ENCODE results near the gene MCUR1.

Gene MCUR1

DNA sequence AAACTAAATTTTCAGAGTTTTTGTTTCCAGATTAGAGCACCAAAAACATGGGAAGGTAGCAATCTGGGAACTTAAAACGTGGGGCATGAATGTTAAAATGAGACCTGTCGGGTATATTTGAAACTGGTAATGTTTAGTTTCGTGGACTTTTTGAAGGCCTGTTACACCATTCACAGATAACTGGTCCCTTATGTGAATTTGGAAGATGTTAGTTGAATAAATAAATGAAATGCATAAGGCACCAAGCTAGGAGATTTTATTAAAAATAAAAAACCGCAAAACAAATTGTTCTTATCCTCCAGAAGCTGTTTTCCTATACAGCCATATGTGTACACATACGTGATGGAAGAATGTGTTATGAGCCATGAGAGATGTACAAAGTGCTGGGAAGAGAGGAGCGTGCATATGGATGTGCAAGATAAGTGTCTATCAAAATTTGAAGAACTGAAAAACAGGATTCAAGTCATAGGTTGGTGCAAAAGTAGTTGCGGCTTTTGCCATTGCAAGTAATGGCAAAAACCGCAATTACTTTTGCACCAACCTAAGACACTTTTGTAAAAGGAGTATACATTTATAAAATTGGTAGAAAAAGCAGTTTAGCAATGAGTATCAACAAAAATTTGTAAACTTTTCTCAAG lies 700 bp upstream of the MCUR1 start:
- POLR2A ChIA-PET, result interaction anchor here (1.0 to 1.8 kb wide), 12 partner anchors 8 to 231 kb away, joined by 3 to 6 read pairs (median 4); partner anchors contain the start of gene NOL7
- no peak for TF ChIP-seq SUZ12 (IDR thresholded peaks at IDR 0.05)
- TF ChIP-seq ELF4 (IDR thresholded peaks at IDR 0.05), result peak; percentile 87
- no peak for TF ChIP-seq ZNF384 (IDR thresholded peaks at IDR 0.05)

GRCh38 chr6:13813621-13814175 lies 659 bp downstream of the MCUR1 start:
- TF ChIP-seq L3MBTL2 (conservative IDR thresholded peaks at IDR 0.05) (peak; percentile 67), LEF1 (IDR thresholded peaks at IDR 0.05; ENCODE audit: borderline replicate concordance) (0 out of 2 replicates have a peak, but pooled peaks have one; percentile 82), PKNOX1 (IDR thresholded peaks at IDR 0.05) (no peak), FOXM1 (IDR thresholded peaks at IDR 0.05; ENCODE audit: borderline replicate concordance) (0 out of 2 replicates have a peak, but pooled peaks have one; percentile 24)
- peak; percentile 80 for DNase-seq (ENCODE audit: extremely low spot score)
- POLR2A ChIA-PET, result interaction anchor here (0.7 to 1.8 kb wide), 16 partner anchors 9 to 267 kb away, joined by 3 to 6 read pairs (median 4); partner anchors contain the start of genes NOL7 and RNF182
- CTCF ChIA-PET, result interaction anchor here (0.5 kb wide), 1 partner anchor 223 kb away, joined by 3 read pairs; no protein-coding TSS in a partner anchor

More for the DNA sequence above, 700 bp upstream of the MCUR1 start:
- DNase-seq (ENCODE audit: extremely low spot score), result no peak
- CTCF ChIA-PET, result interaction anchor here (0.9 to 1.0 kb wide), 2 partner anchors 38 to 109 kb away, joined by 3 read pairs; no protein-coding TSS in a partner anchor

DNA sequence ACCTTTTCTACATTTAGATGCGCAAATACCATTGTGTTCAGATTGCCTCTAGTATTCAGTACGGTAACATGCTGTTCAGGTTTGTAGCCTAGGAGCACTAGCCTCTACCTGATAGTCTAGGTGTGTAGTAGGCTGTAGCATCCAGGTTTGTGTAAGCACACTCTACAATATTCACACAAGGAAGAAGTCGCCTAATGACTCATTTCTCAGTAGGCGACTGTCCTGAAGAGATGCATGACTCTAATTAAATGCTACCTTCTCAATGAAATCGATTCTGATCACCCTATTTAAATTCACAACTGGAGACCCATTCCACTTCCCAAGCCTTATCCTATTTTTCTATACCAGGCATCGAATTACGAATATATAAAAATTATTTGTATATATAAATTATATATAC lies 1.3 kb downstream of the MCUR1 start:
- CTCF ChIA-PET, result no interaction called here
- POLR2A ChIA-PET, result interaction anchor here (1.1 to 1.8 kb wide), 3 partner anchors 15 to 238 kb away, joined by 3 to 6 read pairs (median 5); no protein-coding TSS in a partner anchor
- TF ChIP-seq ARNT (IDR thresholded peaks at IDR 0.05) (no peak), BHLHE40 (IDR thresholded peaks at IDR 0.05; ENCODE audit: borderline replicate concordance) (no peak), L3MBTL2 (conservative IDR thresholded peaks at IDR 0.05) (no peak), NFRKB (IDR thresholded peaks at IDR 0.05) (no peak), CTBP1 (IDR thresholded peaks at IDR 0.05; ENCODE audit: borderline replicate concordance) (no peak), LEF1 (IDR thresholded peaks at IDR 0.05; ENCODE audit: borderline replicate concordance) (no peak), PKNOX1 (IDR thresholded peaks at IDR 0.05) (no peak), FOXM1 (IDR thresholded peaks at IDR 0.05; ENCODE audit: borderline replicate concordance) (no peak), ZNF384 (IDR thresholded peaks at IDR 0.05) (no peak), FOXA1 (IDR thresholded peaks at IDR 0.05) (no peak), FOXK2 (IDR thresholded peaks at IDR 0.05) (no peak), TARDBP (IDR thresholded peaks at IDR 0.05) (no peak), HDGF (IDR thresholded peaks at IDR 0.05; ENCODE audit: borderline replicate concordance) (no peak)
- DNase-seq (ENCODE audit: extremely low spot score), result no peak

GRCh38 chr6:13812359-13812642 lies 2.1 kb downstream of the MCUR1 start:
- no peak for TF ChIP-seq PKNOX1 (IDR thresholded peaks at IDR 0.05)
- TF ChIP-seq FOXM1 (IDR thresholded peaks at IDR 0.05; ENCODE audit: borderline replicate concordance), result no peak
- TF ChIP-seq NFRKB (IDR thresholded peaks at IDR 0.05), result no peak
- TF ChIP-seq FOXA1 (IDR thresholded peaks at IDR 0.05), result no peak
- no peak for TF ChIP-seq ELF4 (IDR thresholded peaks at IDR 0.05)
- no peak for TF ChIP-seq TARDBP (IDR thresholded peaks at IDR 0.05)
- TF ChIP-seq L3MBTL2 (conservative IDR thresholded peaks at IDR 0.05), result no peak
- no peak for TF ChIP-seq FOXK2 (IDR thresholded peaks at IDR 0.05)
- no peak for TF ChIP-seq SUZ12 (IDR thresholded peaks at IDR 0.05)
- no peak for TF ChIP-seq SP1 (IDR thresholded peaks at IDR 0.05)
- TF ChIP-seq HDGF (IDR thresholded peaks at IDR 0.05; ENCODE audit: borderline replicate concordance), result no peak
- no peak for TF ChIP-seq ARNT (IDR thresholded peaks at IDR 0.05)
- no peak for TF ChIP-seq BHLHE40 (IDR thresholded peaks at IDR 0.05; ENCODE audit: borderline replicate concordance)
- no peak for TF ChIP-seq ZNF384 (IDR thresholded peaks at IDR 0.05)
- CTCF ChIA-PET, result interaction anchor here (0.6 to 1.3 kb wide), 2 partner anchors 14 to 97 kb away, joined by 3 to 5 read pairs; no protein-coding TSS in a partner anchor
- DNase-seq (ENCODE audit: extremely low spot score), result no peak
- POLR2A ChIA-PET, result no interaction called here

- TF ChIP-seq FOXM1 (IDR thresholded peaks at IDR 0.05; ENCODE audit: borderline replicate concordance) (no peak), ZNF384 (IDR thresholded peaks at IDR 0.05) (no peak), ARNT (IDR thresholded peaks at IDR 0.05) (no peak), BHLHE40 (IDR thresholded peaks at IDR 0.05; ENCODE audit: borderline replicate concordance) (no peak), HDGF (IDR thresholded peaks at IDR 0.05; ENCODE audit: borderline replicate concordance) (no peak), SP1 (IDR thresholded peaks at IDR 0.05) (no peak), CTBP1 (IDR thresholded peaks at IDR 0.05; ENCODE audit: borderline replicate concordance) (no peak)
- ChIA-PET POLR2A (interaction anchor here (1.3 kb wide), 1 partner anchor 10 kb away, joined by 4 read pairs; no protein-coding TSS in a partner anchor), CTCF (interaction anchor here (0.6 to 1.3 kb wide), 2 partner anchors 14 to 97 kb away, joined by 3 to 5 read pairs; no protein-coding TSS in a partner anchor)
- no peak for DNase-seq (ENCODE audit: extremely low spot score)
Observed at GRCh38 chr6:13811627-13812358, 2.6 kb downstream of the MCUR1 start.
